WTC11 (cell line): Measurements from ENCODE around the gene PARD3B. TPM values are rescaled to one million over a fixed set of nuclear protein-coding genes. Genes with fewer than 3 reads are reported as not detected.

Source experiments
- ATAC-seq: fragments of 200-7000 bp; cut with Tn5 transposase; 2 replicates; pipeline ENCODE4 v1.10.0; 2021; ENCODE audit warnings: mild to moderate bottlenecking, moderate library complexity
- CTCF ChIA-PET: fragments of 300-600 bp; sonication (Branson Sonifier 250); formaldehyde crosslinking; loops from one replicate; lab custom pipeline; 2021; ENCODE audit warnings: antibody characterized with exemption; lab: Charles Lee
- POLR2A ChIA-PET: fragments of 350-600 bp; sonication (Branson Sonifier 250); formaldehyde crosslinking; loops from one replicate; lab custom pipeline; 2021; ENCODE audit warnings: antibody characterized with exemption; lab: Charles Lee
- DNase-seq: peaks from one replicate; pipeline ENCODE4 v3.0.0; 2021; ENCODE audit warnings: low spot score
- H3K27ac Mint-ChIP-seq: 2 replicates; pipeline ENCODE4 v1.8.0; 2021; ENCODE audit warnings: mixed read lengths
- H3K27me3 Mint-ChIP-seq: 2 replicates; pipeline ENCODE4 v1.8.0; 2021; ENCODE audit warnings: low read depth, mild to moderate bottlenecking, moderate library complexity, mixed read lengths
- H3K36me3 Mint-ChIP-seq: 2 replicates; pipeline ENCODE4 v1.8.0; 2021; ENCODE audit warnings: mixed read lengths
- H3K4me1 Mint-ChIP-seq: 2 replicates; pipeline ENCODE4 v1.8.0; 2022; ENCODE audit warnings: mixed read lengths
- H3K4me3 Mint-ChIP-seq: 2 replicates; pipeline ENCODE4 v1.8.0; 2021; ENCODE audit warnings: mild to moderate bottlenecking, moderate library complexity, mixed read lengths
- H3K9me3 Mint-ChIP-seq: 2 replicates; pipeline ENCODE4 v1.8.0; 2021; ENCODE audit warnings: mixed read lengths
- AFF4 ChIP-seq: sonication (generic); formaldehyde crosslinking; IDR thresholded peaks from 2 replicates; pipeline ENCODE4 v1.8.1; 2023; ENCODE audit warnings: mild to moderate bottlenecking, missing genetic modification reagents, borderline replicate concordance
- ATF1 ChIP-seq: sonication (generic); formaldehyde crosslinking; IDR thresholded peaks from 2 replicates; pipeline ENCODE4 v1.8.1; 2023; ENCODE audit warnings: mild to moderate bottlenecking, moderate library complexity, missing genetic modification reagents
- CREM ChIP-seq: sonication (generic); formaldehyde crosslinking; IDR thresholded peaks from 2 replicates; pipeline ENCODE4 v1.8.1; 2022; ENCODE audit warnings: mild to moderate bottlenecking, missing genetic modification reagents, moderate library complexity
- KAT7 ChIP-seq: sonication (generic); formaldehyde crosslinking; IDR thresholded peaks from 2 replicates; pipeline ENCODE4 v1.8.1; 2023; ENCODE audit warnings: missing genetic modification reagents, mild to moderate bottlenecking, borderline replicate concordance
- NFYB ChIP-seq: sonication (generic); formaldehyde crosslinking; conservative IDR thresholded peaks from 2 replicates; pipeline ENCODE4 v1.8.0; 2022; ENCODE audit warnings: low read depth, missing genetic modification reagents
- PRDM15 ChIP-seq: sonication (generic); formaldehyde crosslinking; IDR thresholded peaks from 2 replicates; pipeline ENCODE4 v1.8.0; 2022; ENCODE audit warnings: missing genetic modification reagents
- PREB ChIP-seq: sonication (generic); formaldehyde crosslinking; IDR thresholded peaks from 2 replicates; pipeline ENCODE4 v1.8.1; 2022; ENCODE audit warnings: mild to moderate bottlenecking, missing genetic modification reagents, moderate library complexity, borderline replicate concordance
- RELA ChIP-seq: sonication (generic); formaldehyde crosslinking; IDR thresholded peaks from 2 replicates; pipeline ENCODE4 v1.8.1; 2022; ENCODE audit warnings: missing genetic modification reagents, mild to moderate bottlenecking, borderline replicate concordance
- TEAD1 ChIP-seq: sonication (generic); formaldehyde crosslinking; IDR thresholded peaks from 2 replicates; pipeline ENCODE4 v1.8.0; 2022; ENCODE audit warnings: mild to moderate bottlenecking, missing genetic modification reagents
- TEAD4 ChIP-seq: sonication (generic); formaldehyde crosslinking; IDR thresholded peaks from 2 replicates; pipeline ENCODE4 v1.8.0; 2022; ENCODE audit warnings: mild to moderate bottlenecking, missing genetic modification reagents
- ZNF121 ChIP-seq: sonication (generic); formaldehyde crosslinking; IDR thresholded peaks from 2 replicates; pipeline ENCODE4 v1.8.0; 2023; ENCODE audit warnings: missing genetic modification reagents
- ZNF232 ChIP-seq: sonication (generic); formaldehyde crosslinking; IDR thresholded peaks from 2 replicates; pipeline ENCODE4 v1.8.0; 2022; ENCODE audit warnings: mild to moderate bottlenecking, missing genetic modification reagents
- ZNF317 ChIP-seq: sonication (generic); formaldehyde crosslinking; IDR thresholded peaks from 2 replicates; pipeline ENCODE4 v1.8.1; 2023; ENCODE audit warnings: low read depth, mild to moderate bottlenecking, moderate library complexity, missing genetic modification reagents, borderline replicate concordance
- ZNF396 ChIP-seq: fragments of 250-450 bp; sonication (Bioruptor Pico); IDR thresholded peaks from 2 replicates; pipeline ENCODE4 v1.8.0; 2021; ENCODE audit warnings: mild to moderate bottlenecking, moderate library complexity, borderline replicate concordance
- ZNF671 ChIP-seq: fragments of 250-450 bp; sonication (Bioruptor Pico); IDR thresholded peaks from 2 replicates; pipeline ENCODE4 v1.8.0; 2021; ENCODE audit warnings: mild to moderate bottlenecking
- total RNA-seq: library from RNA; stranded (reverse); gene quantifications from 3 replicates; pipeline ENCODE4 v1.2.3, GENCODE V29; 2021
- TF ChIP-seq, protein P1 (sequence below): sonication (generic); formaldehyde crosslinking; IDR thresholded peaks from 2 replicates; pipeline ENCODE4 v1.8.0; 2023; ENCODE audit warnings: missing genetic modification reagents
- TF ChIP-seq, protein P2 (sequence below): sonication (generic); formaldehyde crosslinking; IDR thresholded peaks from 2 replicates; pipeline ENCODE4 v1.8.0; 2022; ENCODE audit warnings: mild to moderate bottlenecking, missing genetic modification reagents
- TF ChIP-seq, protein P3 (sequence below): sonication (generic); formaldehyde crosslinking; IDR thresholded peaks from 2 replicates; pipeline ENCODE4 v1.8.1; 2023; ENCODE audit warnings: mild to moderate bottlenecking, moderate library complexity, missing genetic modification reagents
- TF ChIP-seq, protein P4 (sequence below): sonication (generic); formaldehyde crosslinking; IDR thresholded peaks from 2 replicates; pipeline ENCODE4 v1.8.0; 2023; ENCODE audit warnings: mild to moderate bottlenecking, missing genetic modification reagents

PARD3B gene
- total RNA-seq, 1 experiment from 2014 or later = 5.6 TPM

GRCh38 chr2:204550751-204551511, 5.7 kb downstream of the PARD3B start:
- Mint-ChIP-seq H3K36me3 (no peaks in the 10 kb centered on the region), H3K27ac (no peak overlapping the region), H3K9me3 (no peaks in the 10 kb centered on the region), H3K4me1 (peaks cover 24% of the 10 kb centered on the region), H3K27me3 (peaks cover 10% of the 10 kb centered on the region), H3K4me3 (no peak overlapping the region)
- DNase-seq (no peak), ATAC-seq (peak; percentile 34)
- TF ChIP-seq ZNF396 (CRISPR knock-in tag) (no peak), ZNF232 (CRISPR knock-in tag) (no peak), CREM (no peak), AFF4 (CRISPR knock-in tag) (no peak), RELA (no peak), ZNF317 (CRISPR knock-in tag) (no peak), ATF1 (CRISPR knock-in tag) (no peak), ZNF121 (CRISPR knock-in tag) (no peak), TEAD1 (no peak), PREB (no peak), TEAD4 (CRISPR knock-in tag) (no peak), ZNF671 (no peak), NFYB (no peak)
- TF ChIP-seq, protein P1, sequence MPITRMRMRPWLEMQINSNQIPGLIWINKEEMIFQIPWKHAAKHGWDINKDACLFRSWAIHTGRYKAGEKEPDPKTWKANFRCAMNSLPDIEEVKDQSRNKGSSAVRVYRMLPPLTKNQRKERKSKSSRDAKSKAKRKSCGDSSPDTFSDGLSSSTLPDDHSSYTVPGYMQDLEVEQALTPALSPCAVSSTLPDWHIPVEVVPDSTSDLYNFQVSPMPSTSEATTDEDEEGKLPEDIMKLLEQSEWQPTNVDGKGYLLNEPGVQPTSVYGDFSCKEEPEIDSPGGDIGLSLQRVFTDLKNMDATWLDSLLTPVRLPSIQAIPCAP (CRISPR knock-in tag) = no peak
- TF ChIP-seq, protein P2, sequence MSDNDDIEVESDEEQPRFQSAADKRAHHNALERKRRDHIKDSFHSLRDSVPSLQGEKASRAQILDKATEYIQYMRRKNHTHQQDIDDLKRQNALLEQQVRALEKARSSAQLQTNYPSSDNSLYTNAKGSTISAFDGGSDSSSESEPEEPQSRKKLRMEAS = no peak
- TF ChIP-seq, protein P3, sequence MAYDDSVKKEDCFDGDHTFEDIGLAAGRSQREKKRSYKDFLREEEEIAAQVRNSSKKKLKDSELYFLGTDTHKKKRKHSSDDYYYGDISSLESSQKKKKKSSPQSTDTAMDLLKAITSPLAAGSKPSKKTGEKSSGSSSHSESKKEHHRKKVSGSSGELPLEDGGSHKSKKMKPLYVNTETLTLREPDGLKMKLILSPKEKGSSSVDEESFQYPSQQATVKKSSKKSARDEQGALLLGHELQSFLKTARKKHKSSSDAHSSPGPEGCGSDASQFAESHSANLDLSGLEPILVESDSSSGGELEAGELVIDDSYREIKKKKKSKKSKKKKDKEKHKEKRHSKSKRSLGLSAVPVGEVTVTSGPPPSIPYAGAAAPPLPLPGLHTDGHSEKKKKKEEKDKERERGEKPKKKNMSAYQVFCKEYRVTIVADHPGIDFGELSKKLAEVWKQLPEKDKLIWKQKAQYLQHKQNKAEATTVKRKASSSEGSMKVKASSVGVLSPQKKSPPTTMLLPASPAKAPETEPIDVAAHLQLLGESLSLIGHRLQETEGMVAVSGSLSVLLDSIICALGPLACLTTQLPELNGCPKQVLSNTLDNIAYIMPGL (CRISPR knock-in tag) = no peak
- POLR2A ChIA-PET = no interaction called here
- CTCF ChIA-PET = interaction anchor here (0.8 kb wide), 1 partner anchor 10 kb away, joined by 3 read pairs; no protein-coding TSS in a partner anchor

- DNase-seq (no peak), ATAC-seq (no peak; the same call in 1 of the 2 replicates)
- ChIA-PET CTCF (interaction anchor here (0.8 to 1.0 kb wide), 2 partner anchors 9 to 140 kb away, joined by 3 to 5 read pairs; no protein-coding TSS in a partner anchor), POLR2A (no interaction called here)
- no peak overlapping the region for H3K27ac Mint-ChIP-seq
- no peaks in the 10 kb centered on the region for H3K9me3 Mint-ChIP-seq
- no peaks in the 10 kb centered on the region for H3K36me3 Mint-ChIP-seq
- H3K4me1 Mint-ChIP-seq = peaks cover 18% of the 10 kb centered on the region
- H3K4me3 Mint-ChIP-seq = no peak overlapping the region
- H3K27me3 Mint-ChIP-seq = peaks cover 5% of the 10 kb centered on the region
- TF ChIP-seq, protein P4, sequence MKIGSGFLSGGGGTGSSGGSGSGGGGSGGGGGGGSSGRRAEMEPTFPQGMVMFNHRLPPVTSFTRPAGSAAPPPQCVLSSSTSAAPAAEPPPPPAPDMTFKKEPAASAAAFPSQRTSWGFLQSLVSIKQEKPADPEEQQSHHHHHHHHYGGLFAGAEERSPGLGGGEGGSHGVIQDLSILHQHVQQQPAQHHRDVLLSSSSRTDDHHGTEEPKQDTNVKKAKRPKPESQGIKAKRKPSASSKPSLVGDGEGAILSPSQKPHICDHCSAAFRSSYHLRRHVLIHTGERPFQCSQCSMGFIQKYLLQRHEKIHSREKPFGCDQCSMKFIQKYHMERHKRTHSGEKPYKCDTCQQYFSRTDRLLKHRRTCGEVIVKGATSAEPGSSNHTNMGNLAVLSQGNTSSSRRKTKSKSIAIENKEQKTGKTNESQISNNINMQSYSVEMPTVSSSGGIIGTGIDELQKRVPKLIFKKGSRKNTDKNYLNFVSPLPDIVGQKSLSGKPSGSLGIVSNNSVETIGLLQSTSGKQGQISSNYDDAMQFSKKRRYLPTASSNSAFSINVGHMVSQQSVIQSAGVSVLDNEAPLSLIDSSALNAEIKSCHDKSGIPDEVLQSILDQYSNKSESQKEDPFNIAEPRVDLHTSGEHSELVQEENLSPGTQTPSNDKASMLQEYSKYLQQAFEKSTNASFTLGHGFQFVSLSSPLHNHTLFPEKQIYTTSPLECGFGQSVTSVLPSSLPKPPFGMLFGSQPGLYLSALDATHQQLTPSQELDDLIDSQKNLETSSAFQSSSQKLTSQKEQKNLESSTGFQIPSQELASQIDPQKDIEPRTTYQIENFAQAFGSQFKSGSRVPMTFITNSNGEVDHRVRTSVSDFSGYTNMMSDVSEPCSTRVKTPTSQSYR = no peak
- TF ChIP-seq PREB (no peak), KAT7 (CRISPR knock-in tag) (no peak), PRDM15 (CRISPR knock-in tag) (no peak)
Measured at GRCh38 chr2:204551512-204551863, 6.2 kb downstream of the PARD3B start.
